Endothelial cell of umbilical vein (primary cell): ENCODE data around the gene SIGLEC10. TPM values are rescaled to one million over a fixed set of nuclear protein-coding genes. Genes with fewer than 3 reads are reported as not detected.
"Not testable (repeated sequence)": the region's sequence is repeated elsewhere in the genome, so short reads cannot be mapped to it uniquely, and the experiment has no call there.

ENCODE experiments used
- BruUV-seq: library from RNA; stranded (reverse); fragments of 400-500 nt; replicated peaks from 2 replicates; lab custom pipeline; 2021; lab: Mats Ljungman, UMichigan
- CTCF ChIA-PET: fragments of 300-600, 350-600 bp; sonication (Branson Sonifier 250); formaldehyde crosslinking; loops from one replicate; lab custom pipeline; 2021; ENCODE audit warnings: antibody characterized with exemption, inconsistent platforms; lab: Charles Lee
- POLR2A ChIA-PET: fragments of 300-600, 350-600 bp; sonication (Branson Sonifier 250); formaldehyde crosslinking; loops from one replicate; lab custom pipeline; 2021; ENCODE audit warnings: antibody characterized with exemption, inconsistent platforms; lab: Charles Lee
- DNase-seq: peaks from one replicate; pipeline ENCODE4 v3.0.0-alpha.2; 2011; ENCODE audit warnings: low read depth, low spot score
- FAIRE-seq: peaks from 2 replicates; lab custom pipeline; 2011; peaks lifted over from hg19 to GRCh38; lab: Jason Lieb, UNC
- H2AFZ ChIP-seq: 2 replicates; pipeline ENCODE4 v1.6.0; 2012; ENCODE audit warnings: low read depth, low read length, control low read depth, inconsistent platforms
- H3K27ac ChIP-seq: 2 replicates; pipeline ENCODE4 v1.5.1; 2011; ENCODE audit warnings: low read depth, mild to moderate bottlenecking, control low read depth, low read length, moderate library complexity; ENCODE audit not compliant: insufficient read depth
- H3K27me3 ChIP-seq, 2 experiments: 2 replicates each; pipeline versions ENCODE4 v1.6.0 to v1.6.1; 2011; ENCODE audit warnings: low read length in 2 of 2, mixed read lengths in 1 of 2; ENCODE audit not compliant: control insufficient read depth in 2 of 2, insufficient read depth in 2 of 2
- H3K36me3 ChIP-seq, 2 experiments: 2 replicates in 1 of 2; 3 replicates in 1 of 2; pipeline ENCODE4 v1.5.1; 2011; ENCODE audit warnings: low read length in 2 of 2, mild to moderate bottlenecking in 1 of 2, moderate library complexity in 1 of 2; ENCODE audit not compliant: control insufficient read depth in 2 of 2, insufficient read depth in 2 of 2; ENCODE audit errors: extremely low read depth in 1 of 2
- H3K4me1 ChIP-seq: 3 replicates; pipeline ENCODE4 v1.5.1; 2011; ENCODE audit warnings: mild to moderate bottlenecking, low read length; ENCODE audit not compliant: control insufficient read depth, insufficient read depth; ENCODE audit errors: extremely low read depth
- H3K4me2 ChIP-seq: 2 replicates; pipeline ENCODE4 v1.6.1; 2011; ENCODE audit warnings: low read length, control low read depth, mixed read lengths; ENCODE audit not compliant: insufficient read depth
- H3K4me3 ChIP-seq, 3 experiments: fragments of 200-600 bp in 1 of 3; sonication (generic), shearing (Covaris generic) in 1 of 3; replicated peaks in 1 of 3; 2 replicates each; pipeline ENCODE4 v1.5.1; 2011 to 2016; ENCODE audit warnings: control low read depth in 3 of 3, low read length in 3 of 3, mild to moderate bottlenecking in 2 of 3, inconsistent platforms in 1 of 3, low read depth in 1 of 3, moderate library complexity in 1 of 3; ENCODE audit not compliant: insufficient read depth in 1 of 3
- H3K79me2 ChIP-seq: 2 replicates; pipeline ENCODE4 v1.6.0; 2012; ENCODE audit warnings: low read length, inconsistent platforms; ENCODE audit not compliant: control insufficient read depth, insufficient read depth
- H3K9ac ChIP-seq: replicated peaks from 2 replicates; pipeline ENCODE3; 2011; ENCODE audit warnings: low read length, control low read depth; ENCODE audit not compliant: insufficient read depth; ENCODE audit errors: extremely low read depth
- H3K9me1 ChIP-seq: replicated peaks from 3 replicates; pipeline ENCODE4 v1.6.0; 2011; ENCODE audit warnings: mild to moderate bottlenecking, low read length; ENCODE audit not compliant: control insufficient read depth, insufficient read depth; ENCODE audit errors: extremely low read depth
- H3K9me3 ChIP-seq: replicated peaks from 2 replicates; pipeline ENCODE4 v1.5.1; 2012; ENCODE audit warnings: low read length, inconsistent platforms; ENCODE audit not compliant: control insufficient read depth, insufficient read depth
- H4K20me1 ChIP-seq: replicated peaks from 2 replicates; pipeline ENCODE3; 2011; ENCODE audit warnings: mild to moderate bottlenecking, low read length; ENCODE audit not compliant: control insufficient read depth, insufficient read depth; ENCODE audit errors: extremely low read depth
- CTCF ChIP-seq, 2 donors: IDR thresholded peaks; 1 replicate in 1 of 2; 2 replicates in 1 of 2; pipeline ENCODE4 v1.5.1; 2011; ENCODE audit warnings: low read length in 2 of 2, mild to moderate bottlenecking in 2 of 2, moderate library complexity in 2 of 2, control low read depth in 1 of 2, inconsistent platforms in 1 of 2, low read depth in 1 of 2; ENCODE audit not compliant: insufficient read depth in 1 of 2; ENCODE audit errors: extremely low read depth in 1 of 2
- EZH2 ChIP-seq: IDR thresholded peaks from 2 replicates; pipeline ENCODE4 v1.6.1; 2012; ENCODE audit warnings: borderline replicate concordance, low read depth, mild to moderate bottlenecking, moderate library complexity, low read length, inconsistent platforms; ENCODE audit not compliant: severe bottlenecking
- FOS ChIP-seq: IDR thresholded peaks from 2 replicates; pipeline ENCODE4 v1.6.1; 2011; ENCODE audit warnings: mild to moderate bottlenecking, low read length, moderate library complexity, borderline replicate concordance; ENCODE audit not compliant: insufficient read depth
- GATA2 ChIP-seq: IDR thresholded peaks from 2 replicates; pipeline ENCODE4 v1.7.0; 2011; ENCODE audit warnings: low read depth, mild to moderate bottlenecking, moderate library complexity, mixed read lengths, low read length; ENCODE audit not compliant: insufficient read length, insufficient read depth
- JUN ChIP-seq: IDR thresholded peaks from 2 replicates; pipeline ENCODE4 v1.6.1; 2011; ENCODE audit warnings: borderline replicate concordance, low read depth; ENCODE audit not compliant: insufficient read length, insufficient read depth
- MAX ChIP-seq: IDR thresholded peaks from 2 replicates; pipeline ENCODE4 v1.6.1; 2011; ENCODE audit not compliant: insufficient read depth, insufficient read length
- MYC ChIP-seq: IDR thresholded peaks from one replicate; pipeline ENCODE4 v1.6.1; 2011; ENCODE audit warnings: mild to moderate bottlenecking, low read depth, low read length
- POLR2A ChIP-seq: IDR thresholded peaks from 2 replicates; pipeline ENCODE4 v1.6.1; 2012; ENCODE audit warnings: low read depth, mild to moderate bottlenecking, control low read depth, low read length
- POLR2AphosphoS5 ChIP-seq: IDR thresholded peaks from 2 replicates; pipeline ENCODE4 v1.6.1; 2012; ENCODE audit warnings: low read depth, mild to moderate bottlenecking, control low read depth, low read length, moderate library complexity; ENCODE audit not compliant: insufficient read depth
- dilution Hi-C: fragments of 300-500 bp; cut with MboI; formaldehyde crosslinking; loops from one replicate; pipeline ENCODE4 v1.15.0; 2019; ENCODE audit warnings: low sequenced_read_pairs; ENCODE audit not compliant: extremely low pct_ligation_motif_present
- intact Hi-C: fragments of 100-400 bp; cut with micrococcal nuclease; formaldehyde crosslinking; loops from one replicate; pipeline ENCODE4 v1.10.0; 2022
- polyA plus RNA-seq, 4 experiments: library from polyadenylated mRNA; depleted of rRNA in 3 of 4; stranded (reverse) in 3 of 4; unstranded in 1 of 4; fragments of >200 nt; gene quantifications; 2 replicates each; pipeline versions ENCODE4 v1.2.1 to v1.2.3, GENCODE V29; 2011 to 2012; ENCODE audit warnings: missing spikeins in 1 of 4
- total RNA-seq: library from RNA; stranded (reverse); gene quantifications from 2 replicates; pipeline ENCODE4 v1.2.3, GENCODE V29; 2021

The SIGLEC10 gene
- total and polyA plus RNA-seq, 2 donors (not counting 3 experiments of a cell fraction or from before 2014, with no cell fraction given), result not detected

DNA sequence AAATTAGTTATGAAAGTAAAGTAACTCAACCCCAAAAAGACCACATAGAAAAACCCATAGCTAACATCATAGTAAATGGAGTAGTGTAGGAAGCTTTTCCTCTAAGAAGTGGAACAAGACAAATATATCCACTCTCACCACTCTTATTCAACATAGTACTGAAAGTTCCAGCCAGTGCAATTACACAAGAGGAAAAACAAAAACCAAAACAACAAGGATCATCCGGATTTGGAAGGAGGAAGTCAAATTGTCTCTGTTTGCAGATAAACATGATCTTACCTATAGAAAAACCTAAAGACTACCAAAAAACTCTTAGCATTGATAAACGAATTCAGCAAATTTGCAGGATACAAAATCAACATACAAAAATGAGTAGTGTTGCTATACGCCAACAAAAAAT lies 49.3 kb upstream of the SIGLEC10 start:
- no peak for DNase-seq
- ChIA-PET CTCF (interaction anchor here (10.3 kb wide), 1 partner anchor 191 kb away, joined by 414 read pairs; no protein-coding TSS in a partner anchor), POLR2A (no interaction called here)
- Histone ChIP-seq H3K36me3 (no peaks in the 10 kb centered on the region), H3K9me3 (no peaks in the 10 kb centered on the region), H4K20me1 (no peaks in the 10 kb centered on the region), H3K4me2 (no peak overlapping the region), H2AFZ (no peak overlapping the region), H3K4me1 (no peaks in the 10 kb centered on the region), H3K9ac (no peak overlapping the region), H3K9me1 (no peaks in the 10 kb centered on the region), H3K79me2 (no peaks in the 10 kb centered on the region), H3K27me3 (no peaks in the 10 kb centered on the region), H3K4me3 (no peak overlapping the region), H3K27ac (no peak overlapping the region)
- no peak for TF ChIP-seq POLR2A
- no peak for TF ChIP-seq JUN
- no peak for TF ChIP-seq FOS
- no peak for TF ChIP-seq GATA2
- TF ChIP-seq CTCF (IDR thresholded peaks at IDR 0.05; ENCODE audit: extremely low read depth in 1 of 2, insufficient read depth in 1 of 2, low read depth in 1 of 2, low read length in 2 of 2), result no peak
- TF ChIP-seq EZH2, result no peak
- TF ChIP-seq POLR2AphosphoS5, result no peak
- no peak for TF ChIP-seq MAX
- no peak for TF ChIP-seq MYC
- BruUV-seq, result no TSS peak
- FAIRE-seq, result no peak
- intact Hi-C loops (no loop called here), dilution Hi-C loops (no loop called here)

GRCh38 chr19:51463976-51464581 lies 46.6 kb upstream of the SIGLEC10 start:
- DNase-seq, POLR2A ChIA-PET, BruUV-seq, H3K79me2 ChIP-seq, H3K27me3 ChIP-seq, H3K36me3 ChIP-seq, H4K20me1 ChIP-seq, dilution Hi-C loops, H3K4me2 ChIP-seq, H2AFZ ChIP-seq, H3K27ac ChIP-seq, H3K4me3 ChIP-seq, H3K4me1 ChIP-seq, H3K9ac ChIP-seq, H3K9me1 ChIP-seq, H3K9me3 ChIP-seq, intact Hi-C loops, FAIRE-seq: not testable (repeated sequence)
- CTCF ChIA-PET, result interaction anchor here (1.1 kb wide), 1 partner anchor 173 kb away, joined by 3 read pairs; no protein-coding TSS in a partner anchor
